Testis (tissue), 3 donors: Measurements from ENCODE around the gene EVI5. TPM values are rescaled to one million over a fixed set of nuclear protein-coding genes. Genes with fewer than 3 reads are reported as not detected.

Source experiments
- DNase-seq: peaks from one replicate; pipeline ENCODE4 v3.0.0-alpha.2; 2019
- H3K27ac ChIP-seq, 2 donors: fragments of 200-600 bp; sonication (generic); one replicate each; pipeline ENCODE4 v1.5.1; 2019
- H3K27me3 ChIP-seq: fragments of 200-600 bp; sonication (generic); one replicate; pipeline ENCODE4 v1.5.1; 2019
- H3K36me3 ChIP-seq: fragments of 200-600 bp; sonication (generic); one replicate; pipeline ENCODE4 v1.5.1; 2017; ENCODE audit warnings: low read depth; ENCODE audit errors: missing control alignments
- H3K4me1 ChIP-seq: fragments of 200-600 bp; sonication (generic); one replicate; pipeline ENCODE4 v1.5.1; 2019
- H3K4me3 ChIP-seq, 2 donors: fragments of 200-600 bp; sonication (generic); one replicate each; pipeline ENCODE4 v1.5.1; 2017 to 2019
- H3K9me3 ChIP-seq: fragments of 200-600 bp; sonication (generic); one replicate; pipeline ENCODE4 v1.5.1; 2017
- POLR2A ChIP-seq: fragments of 450-650 bp; IDR thresholded peaks from one replicate; pipeline ENCODE4 v1.6.1; 2017; ENCODE audit warnings: antibody characterized with exemption, mild to moderate bottlenecking, moderate library complexity
- WGBS, 2 donors: methylation state at CpG; one replicate each; pipeline ENCODE4 v1.1.5; 2018; 5-methylcytosine and 5-hydroxymethylcytosine counted together
- intact Hi-C: fragments of 100-400 bp; cut with DNase I; formaldehyde crosslinking; loops from one replicate; pipeline ENCODE4 v1.15.1; 2023; ENCODE audit warnings: low total_unique reads
- polyA plus RNA-seq: library from polyadenylated mRNA; stranded (reverse); fragments of 350-450 nt; fragmentation: Illumina TruSeq; extraction: RNeasy Lipid Tissue Mini Kit (QIAGEN cat#74804); gene quantifications from one replicate; pipeline ENCODE4 v1.2.3, GENCODE V29; 2014; ENCODE audit warnings: low read depth, low replicate concordance; ENCODE audit not compliant: insufficient read depth
- total RNA-seq, 2 donors: library from RNA; depleted of rRNA; stranded (reverse); fragments of >200 nt; gene quantifications; one replicate each; pipeline ENCODE4 v1.2.3, GENCODE V29; 2016
- TF ChIP-seq, protein P1 (sequence below), 3 experiments: fragments of 450-650 bp in 2 of 3; fragments of 200-600 bp in 1 of 3; sonication (generic) in 1 of 3; IDR thresholded peaks; one replicate each; pipeline ENCODE4 v1.5.1; 2016 to 2019; ENCODE audit warnings: antibody characterized with exemption in 3 of 3, mild to moderate bottlenecking in 2 of 3, moderate library complexity in 1 of 3

EVI5 gene
- total and polyA plus RNA-seq, 3 donors from 2014 or later: 27.0 to 73.9 (median 58.7) TPM

GRCh38 chr1:92466683-92467352 is 318.1 kb downstream of the EVI5 start:
- WGBS, 2 donors: 92 to 93% methylated on average over 1 of the region's 1 CpG
- Histone ChIP-seq H3K9me3 (no peaks in the 10 kb centered on the region), H3K4me3 (no peak overlapping the region), H3K27ac (no peak overlapping the region), H3K4me1 (no peaks in the 10 kb centered on the region), H3K27me3 (no peaks in the 10 kb centered on the region), H3K36me3 (no peaks in the 10 kb centered on the region)
- intact Hi-C loops: no loop called here
- TF ChIP-seq, protein P1, sequence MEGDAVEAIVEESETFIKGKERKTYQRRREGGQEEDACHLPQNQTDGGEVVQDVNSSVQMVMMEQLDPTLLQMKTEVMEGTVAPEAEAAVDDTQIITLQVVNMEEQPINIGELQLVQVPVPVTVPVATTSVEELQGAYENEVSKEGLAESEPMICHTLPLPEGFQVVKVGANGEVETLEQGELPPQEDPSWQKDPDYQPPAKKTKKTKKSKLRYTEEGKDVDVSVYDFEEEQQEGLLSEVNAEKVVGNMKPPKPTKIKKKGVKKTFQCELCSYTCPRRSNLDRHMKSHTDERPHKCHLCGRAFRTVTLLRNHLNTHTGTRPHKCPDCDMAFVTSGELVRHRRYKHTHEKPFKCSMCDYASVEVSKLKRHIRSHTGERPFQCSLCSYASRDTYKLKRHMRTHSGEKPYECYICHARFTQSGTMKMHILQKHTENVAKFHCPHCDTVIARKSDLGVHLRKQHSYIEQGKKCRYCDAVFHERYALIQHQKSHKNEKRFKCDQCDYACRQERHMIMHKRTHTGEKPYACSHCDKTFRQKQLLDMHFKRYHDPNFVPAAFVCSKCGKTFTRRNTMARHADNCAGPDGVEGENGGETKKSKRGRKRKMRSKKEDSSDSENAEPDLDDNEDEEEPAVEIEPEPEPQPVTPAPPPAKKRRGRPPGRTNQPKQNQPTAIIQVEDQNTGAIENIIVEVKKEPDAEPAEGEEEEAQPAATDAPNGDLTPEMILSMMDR (IDR thresholded peaks at IDR 0.05): no peak
- no peak for TF ChIP-seq POLR2A
- DNase-seq: no peak

GRCh38 chr1:92465256-92465647 is 319.7 kb downstream of the EVI5 start:
- H3K36me3 ChIP-seq: no peaks in the 10 kb centered on the region
- 95 to 100% methylated on average over 1 of the region's 1 CpG for whole genome bisulfite sequencing, 2 donors
- H3K27me3 ChIP-seq: no peaks in the 10 kb centered on the region
- TF ChIP-seq, protein P1 (IDR thresholded peaks at IDR 0.05): no peak
- no peak for TF ChIP-seq POLR2A
- intact Hi-C loops: no loop called here
- H3K9me3 ChIP-seq: no peaks in the 10 kb centered on the region
- H3K4me3 ChIP-seq: no peak overlapping the region
- H3K4me1 ChIP-seq: no peaks in the 10 kb centered on the region
- no peak for DNase-seq
- no peak overlapping the region for H3K27ac ChIP-seq

DNA sequence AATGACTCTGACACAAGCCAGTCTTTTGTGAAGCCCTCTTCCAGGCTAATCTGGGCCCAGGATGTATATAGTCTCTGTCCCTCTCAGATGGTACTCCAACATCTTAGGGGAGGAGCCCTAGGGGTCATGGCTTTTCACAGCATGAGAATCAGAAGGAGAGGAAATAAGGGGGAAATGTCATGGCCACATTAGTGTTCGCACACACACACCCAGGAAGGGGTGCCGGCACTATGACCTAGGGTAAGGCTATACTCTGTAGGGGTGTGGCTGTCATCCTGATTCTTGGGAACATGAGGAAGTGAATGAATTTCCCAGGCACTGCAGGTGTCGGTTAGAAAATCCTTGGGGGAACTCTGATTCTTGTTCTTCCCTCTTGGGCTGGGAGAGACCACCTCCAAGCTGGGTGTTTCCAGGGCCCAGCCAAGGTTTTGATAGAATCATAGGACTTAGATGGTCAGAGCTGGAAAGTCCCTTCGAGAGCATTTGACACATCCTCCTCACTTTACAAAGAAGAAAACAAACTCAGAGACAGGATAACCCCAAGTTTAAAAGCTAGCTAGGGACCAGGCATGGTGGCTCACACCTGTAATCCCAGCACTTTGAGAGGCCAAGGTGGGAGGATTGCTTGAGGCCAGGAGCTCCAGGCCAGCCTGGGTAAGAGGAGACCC is 320.2 kb downstream of the EVI5 start:
- WGBS, 2 donors: 92 to 97% methylated on average over 4 of the region's 4 CpGs
- no peak overlapping the region for H3K4me3 ChIP-seq
- TF ChIP-seq POLR2A: no peak
- TF ChIP-seq, protein P1 (IDR thresholded peaks at IDR 0.05): no peak
- H3K27me3 ChIP-seq: no peaks in the 10 kb centered on the region
- H3K36me3 ChIP-seq: no peaks in the 10 kb centered on the region
- H3K4me1 ChIP-seq: no peaks in the 10 kb centered on the region
- DNase-seq: no peak
- H3K27ac ChIP-seq: no peak overlapping the region
- intact Hi-C loops: no loop called here
- no peaks in the 10 kb centered on the region for H3K9me3 ChIP-seq

DNA sequence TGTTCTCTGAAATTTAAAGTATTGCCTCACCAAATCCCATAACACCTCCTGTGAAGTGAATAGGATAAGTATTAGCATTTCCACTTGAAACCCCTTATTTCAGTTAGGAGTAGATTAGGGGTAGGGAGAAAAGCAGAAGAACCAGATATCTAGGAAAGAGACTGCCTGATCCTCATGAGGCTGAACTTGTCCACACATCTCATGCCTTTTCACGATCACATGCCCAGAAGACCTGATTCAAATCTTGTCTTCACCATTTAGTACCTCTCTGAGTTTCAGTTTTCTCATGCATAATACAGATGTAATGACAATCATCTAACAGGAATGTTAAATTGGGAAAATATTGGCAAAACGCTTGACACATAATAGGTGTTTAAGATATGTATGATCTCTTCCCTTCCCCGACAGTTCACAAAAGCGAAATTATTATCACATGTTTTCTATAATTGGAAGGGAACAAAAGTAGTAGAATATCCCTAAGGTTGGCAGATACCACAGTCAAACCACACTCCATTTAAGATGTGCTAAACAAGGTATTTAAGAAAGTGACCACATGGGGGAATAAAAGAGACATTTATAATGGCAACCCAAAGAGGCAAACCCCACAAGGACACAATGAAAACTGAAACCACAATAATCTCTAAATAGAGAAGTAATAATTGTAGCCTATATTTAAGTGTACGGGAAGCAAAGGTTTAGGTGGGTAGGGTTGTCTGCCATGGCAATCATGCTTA is 323.4 kb downstream of the EVI5 start:
- intact Hi-C loops: no loop called here
- H3K27me3 ChIP-seq: no peaks in the 10 kb centered on the region
- no peaks in the 10 kb centered on the region for H3K4me1 ChIP-seq
- TF ChIP-seq, protein P1 (IDR thresholded peaks at IDR 0.05): no peak
- TF ChIP-seq POLR2A: no peak
- H3K4me3 ChIP-seq: no peak overlapping the region
- 82 to 88% methylated on average over 5 of the region's 5 CpGs for WGBS, 2 donors
- H3K36me3 ChIP-seq: no peaks in the 10 kb centered on the region
- no peaks in the 10 kb centered on the region for H3K9me3 ChIP-seq
- no peak overlapping the region for H3K27ac ChIP-seq
- DNase-seq: no peak
